NCI-H1694 treated with DMSO at 0.1 percent for 48 hours (cell line): ENCODE measurements around the gene SLC2A2.

Experiments
- DNase-seq: peaks from one replicate; lab custom pipeline; 2025; lab: John Stamatoyannopoulos, UW

Gene SLC2A2

GRCh38 chr3:171026597-171027293 lies at the start of gene SLC2A2:
Gene SLC2A2, minus strand, starts transcription at chr3:171026720. Its CDS starts 50 bp downstream, at chr3:171026670.
- DNase-seq = no peak

- DNase-seq = no peak
These were observed 45.9 kb upstream of the SLC2A2 start for GRCh38 chr3:171072432-171072831.

GRCh38 chr3:171068658-171069057 lies 42.1 kb upstream of the SLC2A2 start:
- no peak for DNase-seq

- DNase-seq = no peak
These were observed 39.7 kb upstream of the SLC2A2 start for GRCh38 chr3:171066206-171066605.

- no peak for DNase-seq
These were observed 39.2 kb upstream of the SLC2A2 start for GRCh38 chr3:171065732-171066131.

- no peak for DNase-seq
These were observed 37.9 kb upstream of the SLC2A2 start for GRCh38 chr3:171064461-171064860.

GRCh38 chr3:171061749-171062148 lies 35.2 kb upstream of the SLC2A2 start:
- no peak for DNase-seq

- DNase-seq = no peak
These were observed 33.5 kb upstream of the SLC2A2 start for GRCh38 chr3:171059978-171060377.

GRCh38 chr3:171058873-171059603 lies 32.5 kb upstream of the SLC2A2 start:
- DNase-seq = no peak

GRCh38 chr3:171058058-171058457 lies 31.5 kb upstream of the SLC2A2 start:
- no peak for DNase-seq

- DNase-seq = no peak
These were observed 30.6 kb upstream of the SLC2A2 start for GRCh38 chr3:171057072-171057471.

- DNase-seq = no peak
These were observed 30.0 kb upstream of the SLC2A2 start for GRCh38 chr3:171056528-171056927.

- DNase-seq = no peak
These were observed 29.0 kb upstream of the SLC2A2 start for GRCh38 chr3:171055336-171056178.

GRCh38 chr3:171054921-171055320 lies 28.4 kb upstream of the SLC2A2 start:
- DNase-seq = no peak

GRCh38 chr3:171054231-171054630 lies 27.7 kb upstream of the SLC2A2 start:
- no peak for DNase-seq

GRCh38 chr3:171049861-171050444 lies 23.4 kb upstream of the SLC2A2 start:
- DNase-seq = peak; percentile 34

GRCh38 chr3:171046760-171047159 lies 20.2 kb upstream of the SLC2A2 start:
- DNase-seq = no peak

- DNase-seq = no peak
These were observed 18.6 kb upstream of the SLC2A2 start for GRCh38 chr3:171044835-171045793.

GRCh38 chr3:171044384-171044783 lies 17.9 kb upstream of the SLC2A2 start:
- DNase-seq = no peak

- no peak for DNase-seq
These were observed 13.2 kb upstream of the SLC2A2 start for GRCh38 chr3:171039674-171040073.

GRCh38 chr3:171038342-171038741 lies 11.8 kb upstream of the SLC2A2 start:
- DNase-seq = no peak
